A204.1 (cell line): Measurements from ENCODE around the gene SRMS.
"Not testable (repeated sequence)": the region's sequence is repeated elsewhere in the genome, so short reads cannot be mapped to it uniquely, and the experiment has no call there.

Source experiments
- FAIRE-seq: peaks from 2 replicates; lab custom pipeline; 2012; peaks lifted over from hg19 to GRCh38; lab: Jason Lieb, UNC

SRMS gene

GRCh38 chr20:63579017-63579694 is 31.6 kb upstream of the SRMS start:
- no peak for FAIRE-seq

DNA sequence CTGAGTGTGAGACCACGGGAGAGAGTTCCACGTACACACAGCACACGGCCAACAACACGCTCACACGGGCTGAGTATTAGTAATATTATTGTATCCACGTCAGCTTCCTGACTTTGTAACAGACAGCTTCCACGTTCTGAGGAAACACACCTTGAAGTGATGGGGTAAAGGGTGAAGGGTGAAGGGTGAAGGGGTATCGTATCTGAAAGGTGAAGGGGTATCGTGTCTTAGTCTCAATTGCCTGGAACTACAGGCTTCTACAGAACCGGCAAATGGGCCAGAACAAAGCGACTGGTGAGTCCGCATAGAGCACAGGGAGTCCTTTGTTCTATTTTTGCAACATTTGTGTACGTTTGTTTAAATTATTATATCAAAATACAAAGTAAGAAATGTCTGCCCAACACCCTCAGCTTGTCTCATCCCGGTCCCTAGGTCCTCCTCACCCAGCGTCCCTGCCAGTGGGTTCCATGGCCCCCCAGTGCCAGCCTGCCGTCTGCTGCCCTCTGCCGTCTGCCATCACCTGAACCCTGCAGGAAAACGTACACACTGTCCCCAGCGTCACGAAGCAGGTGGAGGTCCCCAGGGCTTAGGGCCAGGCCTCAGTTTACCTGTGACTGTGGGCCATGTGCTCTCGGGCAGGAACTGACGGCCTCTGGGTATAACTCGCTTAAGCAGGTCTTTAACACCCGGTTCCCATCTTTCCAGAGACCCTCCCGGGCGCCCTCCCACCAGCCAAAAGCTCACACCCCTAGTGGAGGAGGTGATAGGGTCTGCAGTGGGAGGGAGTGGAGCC is 30.9 kb upstream of the SRMS start:
- no peak for FAIRE-seq

DNA sequence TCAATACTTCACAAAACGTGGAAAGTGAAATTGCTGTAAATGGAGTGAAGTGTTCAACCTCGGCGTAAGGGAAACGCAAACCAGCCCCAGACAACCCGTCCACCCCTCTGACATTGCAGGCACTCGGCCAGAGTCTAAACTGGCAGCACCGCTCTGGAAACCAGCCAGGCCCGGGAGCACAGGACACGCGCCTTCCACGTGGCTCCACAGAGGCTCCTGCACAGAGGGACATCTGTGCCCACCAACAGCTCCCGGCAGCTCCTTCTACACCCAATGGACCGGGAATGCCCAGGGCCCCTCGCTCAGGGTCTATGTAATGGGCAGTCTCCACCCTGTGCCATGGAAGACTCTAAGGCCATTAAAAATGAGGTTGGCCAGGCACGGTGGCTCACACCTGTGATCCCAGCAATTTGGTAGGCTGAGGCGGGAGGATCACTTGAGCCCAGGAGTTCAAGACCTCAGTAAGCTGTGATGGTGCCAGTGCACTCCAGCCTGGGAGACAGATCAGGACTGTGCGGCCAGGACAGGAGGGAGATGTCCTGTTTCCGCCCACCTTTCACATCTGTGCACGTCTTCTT is 29.9 kb upstream of the SRMS start:
- no peak for FAIRE-seq

DNA sequence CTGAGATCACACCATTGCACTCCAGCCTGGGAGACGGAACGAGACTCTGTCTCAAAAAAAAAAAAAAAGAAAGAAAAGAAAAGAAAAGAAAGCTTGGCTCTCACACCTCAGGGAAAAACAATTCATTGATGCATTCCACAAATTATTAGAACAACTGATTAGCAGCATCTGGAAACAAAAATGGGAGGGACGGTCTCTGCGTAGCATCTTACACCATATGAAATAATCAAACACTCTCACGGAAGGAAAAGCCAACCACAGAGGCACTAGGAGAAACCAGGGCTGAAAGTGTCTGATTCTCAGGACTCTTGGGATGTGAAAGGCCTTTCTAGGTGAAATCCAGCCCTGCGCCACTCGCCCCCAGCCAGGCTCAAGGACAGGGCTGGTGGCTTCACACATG is 28.8 kb upstream of the SRMS start:
- no peak for FAIRE-seq

DNA sequence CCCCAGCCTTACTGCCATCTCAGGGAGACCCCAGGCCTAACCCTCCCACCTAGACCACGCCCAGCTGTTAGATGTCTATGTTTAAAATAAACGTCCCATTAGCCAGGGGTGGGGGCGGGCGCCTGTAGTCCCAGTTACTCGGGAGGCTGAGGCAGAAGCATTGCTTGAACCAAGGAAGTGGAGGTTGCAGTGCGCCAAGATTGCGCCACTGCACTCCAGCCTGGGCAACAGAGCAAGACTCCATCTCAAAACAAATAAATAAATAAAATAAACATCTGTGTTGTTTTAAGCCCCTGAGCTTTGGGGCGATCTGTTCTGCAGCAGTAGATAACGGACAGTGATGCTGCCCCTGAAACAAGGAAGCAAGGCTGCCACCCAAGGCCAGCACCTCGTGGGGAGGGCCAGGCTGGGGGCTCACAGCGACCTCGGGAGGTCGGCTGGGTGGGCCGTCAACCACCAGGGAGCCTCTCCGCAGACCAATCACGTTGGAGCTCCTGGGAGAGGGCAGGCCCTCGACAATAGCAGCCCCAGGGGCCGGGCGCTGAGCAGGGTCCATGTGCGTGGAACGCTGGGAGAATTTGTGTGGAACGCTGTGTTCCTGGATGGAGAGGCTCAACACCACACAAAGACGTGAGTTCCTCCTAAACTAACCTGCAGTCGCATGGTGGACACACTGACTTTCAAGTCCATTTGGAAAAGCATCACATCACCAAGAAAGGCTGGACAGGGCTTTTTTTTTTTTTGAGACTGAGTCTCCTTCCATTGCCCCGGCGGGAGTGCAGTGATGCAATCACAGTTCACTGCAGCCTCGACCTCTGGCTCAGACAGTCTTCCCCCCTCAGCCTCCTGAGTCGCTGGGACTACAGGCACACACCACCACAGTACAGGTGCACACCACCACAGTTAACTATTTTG is 27.5 kb upstream of the SRMS start:
- no peak for FAIRE-seq

- FAIRE-seq: no peak
These were observed 26.7 kb upstream of the SRMS start, which contains the start of gene HELZ2 for GRCh38 chr20:63574156-63574828. TSS of gene HELZ2 (minus strand) at chr20:63574239. CDS start at chr20:63572385, 1,854 bp downstream.

DNA sequence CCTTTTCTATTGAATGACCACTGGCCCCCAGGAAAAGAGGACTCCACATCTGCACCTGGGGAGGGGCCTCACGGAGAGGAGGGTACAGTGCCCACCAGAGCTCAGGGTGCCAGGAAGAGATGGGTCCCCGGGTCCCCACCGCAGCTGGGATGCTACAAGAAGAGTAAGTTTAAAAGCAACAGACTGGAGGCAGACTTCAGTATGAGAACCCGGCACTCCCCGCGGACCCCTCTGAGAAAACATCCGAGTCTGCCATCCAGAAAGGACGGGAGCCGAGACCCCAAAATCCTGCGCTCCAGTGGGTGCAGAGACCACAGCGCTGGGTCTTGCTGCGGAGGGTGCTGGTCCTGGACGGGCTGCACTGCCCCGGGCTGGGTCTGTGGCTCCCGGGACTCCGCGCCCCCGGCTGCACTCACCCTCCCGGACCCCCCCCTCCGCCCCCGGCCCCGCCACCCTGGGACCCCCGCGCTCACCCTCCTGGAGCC is 26.1 kb upstream of the SRMS start:
- FAIRE-seq: no peak

GRCh38 chr20:63572788-63573646 is 25.5 kb upstream of the SRMS start:
- no peak for FAIRE-seq

DNA sequence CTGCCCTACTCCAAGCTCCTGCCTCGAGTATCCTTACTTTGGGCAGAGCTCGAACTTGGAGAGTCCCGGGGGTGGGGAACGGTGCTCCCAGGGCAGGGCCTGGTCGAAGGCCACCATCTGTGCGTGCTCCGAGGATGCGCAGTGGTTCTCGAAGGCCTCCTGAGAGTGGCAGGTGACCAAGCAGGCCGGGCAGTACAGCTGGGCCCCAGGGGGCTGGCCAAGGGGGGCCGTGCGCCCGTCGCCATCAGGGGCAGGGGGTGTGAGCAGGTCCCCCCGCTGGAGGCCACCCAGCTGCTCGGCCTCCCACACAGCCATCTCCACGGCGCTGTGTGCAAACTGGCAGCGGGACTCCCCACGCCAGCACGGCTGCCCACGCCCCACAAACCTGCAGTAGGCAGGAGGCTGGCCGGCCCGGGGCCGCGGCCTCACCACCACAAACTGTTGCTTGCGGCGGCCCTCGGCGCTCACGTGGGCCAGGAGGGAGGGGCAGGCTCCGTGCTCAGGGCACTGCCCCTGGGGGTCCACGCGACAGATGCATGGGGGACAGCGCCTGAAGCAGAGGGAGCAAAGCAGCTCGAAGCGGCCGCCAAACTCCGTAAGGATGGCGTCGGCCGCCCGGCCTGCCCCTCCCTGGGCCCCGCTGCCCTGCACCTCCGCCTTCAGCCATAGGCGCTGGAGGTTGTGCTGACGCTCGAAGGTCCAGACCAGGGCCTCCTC is 24.7 kb upstream of the SRMS start:
- no peak for FAIRE-seq

DNA sequence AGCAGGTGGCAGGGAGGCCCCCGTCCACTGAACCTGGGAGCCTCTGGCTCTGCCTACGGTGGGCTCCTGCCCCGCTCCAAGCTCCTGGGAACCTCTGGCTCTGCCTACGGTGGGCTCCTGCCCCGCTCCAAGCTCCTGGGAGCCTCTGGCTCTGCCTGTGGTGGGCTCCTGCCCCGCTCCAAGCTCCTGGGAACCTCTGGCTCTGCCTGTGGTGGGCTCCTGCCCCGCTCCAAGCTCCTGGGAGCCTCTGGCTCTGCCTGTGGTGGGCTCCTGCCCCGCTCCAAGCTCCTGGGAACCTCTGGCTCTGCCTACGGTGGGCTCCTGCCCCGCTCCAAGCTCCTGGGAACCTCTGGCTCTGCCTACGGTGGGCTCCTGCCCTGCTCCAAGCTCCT is 23.5 kb upstream of the SRMS start:
- not testable (repeated sequence) for FAIRE-seq

DNA sequence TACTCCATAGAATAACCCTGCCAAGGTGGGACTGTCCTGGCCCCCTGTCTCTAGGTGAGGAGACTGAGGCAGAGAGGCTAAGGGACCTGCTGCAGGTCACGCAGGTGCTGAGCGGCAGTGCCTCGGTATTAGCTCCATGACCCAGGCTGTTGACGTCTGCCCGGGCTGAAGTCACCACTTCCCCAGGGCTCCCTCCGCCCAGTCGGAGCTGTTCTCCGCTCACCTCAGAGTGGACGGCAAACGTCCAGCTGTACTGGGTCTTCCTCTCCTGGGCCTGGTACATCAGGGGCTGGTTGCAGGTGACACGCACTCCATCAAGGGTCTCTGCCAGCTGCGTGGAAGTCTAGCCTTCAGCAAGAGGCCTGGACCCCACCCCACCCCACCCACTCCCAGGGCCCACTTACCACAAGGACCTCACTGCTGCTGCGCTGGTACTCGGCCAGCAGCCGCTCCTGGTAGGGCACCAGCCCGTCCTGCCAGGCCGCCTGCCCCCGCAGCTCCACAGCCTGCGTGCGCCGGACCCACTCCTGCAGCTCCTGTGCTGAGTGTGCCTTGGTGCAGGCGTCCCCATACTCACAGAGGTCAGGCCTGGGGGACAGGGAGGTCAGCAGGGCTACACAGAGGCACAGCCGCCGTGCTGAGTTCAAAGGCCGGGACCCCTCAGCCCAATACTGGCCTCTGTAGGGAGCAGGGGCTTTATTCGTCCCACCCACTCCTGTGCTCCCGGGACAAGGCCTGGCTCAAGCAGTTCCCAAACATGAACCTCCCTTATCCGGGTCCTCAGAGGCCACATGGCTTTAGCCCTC is 22.9 kb upstream of the SRMS start:
- no peak for FAIRE-seq

DNA sequence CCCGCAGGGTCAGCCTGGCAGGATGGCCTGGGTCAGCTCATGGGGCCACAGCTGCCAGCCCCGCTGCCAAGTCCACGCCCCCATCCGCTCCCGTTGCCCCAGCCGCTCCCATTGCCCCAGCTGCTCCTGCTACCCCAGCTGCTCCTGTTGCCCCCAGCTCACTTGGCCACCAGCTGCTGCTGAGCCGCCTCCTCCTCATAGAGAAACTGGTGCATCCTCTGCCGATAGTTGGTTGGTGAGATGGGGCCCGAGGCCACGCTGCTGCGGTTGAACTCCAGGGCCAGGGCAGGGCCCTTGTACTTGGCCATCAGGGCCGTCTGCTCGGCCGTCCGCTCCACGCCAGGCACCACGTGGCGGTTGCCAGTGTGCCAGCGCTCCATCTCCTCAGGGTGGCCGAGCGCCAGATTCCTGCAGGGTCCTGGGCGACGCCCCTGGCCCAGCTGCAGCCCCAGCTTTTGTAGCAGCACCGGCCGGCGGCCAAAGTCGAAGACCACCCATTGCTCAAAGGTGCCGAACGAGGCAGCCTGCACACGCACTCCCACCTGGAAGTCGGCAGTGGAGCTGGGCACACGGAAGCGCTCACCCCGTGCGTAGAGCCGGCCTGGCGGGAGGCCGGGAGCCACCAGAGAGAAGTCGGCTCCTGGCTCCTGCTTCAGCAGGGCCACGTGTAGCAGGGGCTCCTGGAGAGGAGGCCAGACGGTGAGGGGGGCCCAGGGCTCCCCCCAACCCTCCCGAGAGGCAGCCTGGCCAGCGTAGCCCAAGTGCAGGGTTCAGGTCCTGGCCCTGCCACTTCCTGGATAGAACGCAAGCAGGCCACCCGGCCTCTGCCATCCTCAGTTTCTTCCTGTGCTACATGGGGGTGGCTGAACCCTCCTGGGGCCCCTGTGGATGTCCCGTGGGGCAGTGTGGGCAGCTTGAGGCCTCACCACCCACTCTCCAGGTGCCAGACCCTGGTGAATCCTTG is 21.7 kb upstream of the SRMS start:
- no peak for FAIRE-seq

DNA sequence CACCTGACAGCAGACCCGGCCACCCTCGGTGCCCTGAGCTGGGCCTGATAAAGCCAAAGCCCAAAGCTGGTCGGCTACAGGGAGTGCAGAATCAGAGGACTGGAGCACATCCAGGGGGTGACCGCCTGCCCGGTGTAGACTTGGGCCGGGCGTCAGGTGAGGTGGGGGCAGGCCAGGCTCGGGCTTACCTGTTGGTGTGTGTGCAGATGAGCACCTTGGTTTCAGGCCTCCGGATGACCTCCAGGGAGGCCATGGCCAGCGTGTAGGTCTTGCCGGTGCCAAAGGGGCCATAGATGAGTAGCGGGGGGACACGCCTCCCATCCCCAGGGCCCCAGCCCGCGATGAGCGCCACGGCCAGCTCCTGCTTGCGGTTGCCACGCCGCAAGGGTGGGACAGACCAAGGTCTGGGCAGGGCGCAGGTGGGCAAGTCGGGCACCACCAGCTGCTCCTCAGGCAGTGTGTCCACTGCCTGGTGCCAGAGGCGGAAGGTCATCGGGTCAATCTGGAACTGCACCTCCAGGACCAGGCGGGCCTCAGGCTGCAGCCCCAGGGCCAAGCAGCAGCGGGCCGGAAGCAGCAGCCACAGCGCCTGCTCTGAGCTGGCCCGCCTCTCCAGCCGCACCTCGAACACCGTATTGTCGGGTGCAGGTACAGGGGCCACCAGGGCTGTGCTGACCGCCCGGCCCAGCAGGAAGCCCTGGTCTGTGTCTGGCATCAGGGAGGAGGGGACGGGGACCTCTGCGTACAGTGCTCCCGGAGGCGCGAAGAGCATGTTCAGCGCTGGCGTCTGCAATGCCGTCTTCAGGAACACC is 20.8 kb upstream of the SRMS start:
- no peak for FAIRE-seq

GRCh38 chr20:63567386-63568169 is 20.0 kb upstream of the SRMS start:
- no peak for FAIRE-seq

- FAIRE-seq: no peak
These were observed 19.5 kb upstream of the SRMS start for GRCh38 chr20:63567136-63567385.

DNA sequence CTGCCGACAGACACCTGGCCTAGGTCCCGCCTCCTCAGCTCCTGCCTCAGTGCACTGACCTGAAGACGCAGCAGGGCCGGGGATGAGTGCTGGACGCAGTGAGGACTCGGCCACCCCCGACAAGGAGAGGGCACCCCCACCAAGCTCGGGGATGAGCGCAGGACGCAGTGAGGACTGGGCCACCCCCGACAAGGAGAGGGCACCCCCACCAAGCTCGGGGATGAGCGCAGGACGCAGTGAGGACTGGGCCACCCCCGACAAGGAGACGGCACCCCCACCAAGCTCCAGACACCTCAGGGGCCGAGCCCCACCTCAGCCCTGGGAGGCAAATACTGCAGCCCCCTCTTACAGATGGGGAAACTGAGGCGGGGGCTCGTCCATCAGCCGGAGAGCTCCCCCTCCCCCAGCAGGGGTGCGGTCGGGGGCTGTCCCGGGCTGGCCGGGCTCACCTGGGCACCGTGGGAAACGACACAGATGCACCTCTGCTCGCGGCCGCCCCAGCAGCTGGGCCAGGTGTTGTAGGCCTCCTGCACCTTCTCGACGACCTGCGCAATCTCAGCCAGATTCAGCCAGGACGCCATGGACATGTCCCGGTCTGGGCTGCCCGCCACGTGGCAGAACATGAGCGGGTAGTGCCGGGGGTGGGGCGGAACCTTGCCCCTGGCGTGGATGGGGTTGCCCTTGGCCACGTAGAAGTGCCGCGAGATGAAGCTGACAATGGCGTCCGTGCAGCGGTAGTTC is 19.0 kb upstream of the SRMS start:
- FAIRE-seq: no peak
